H1 (cell line): ENCODE measurements around the gene SLC39A11. TPM values are rescaled to one million over a fixed set of nuclear protein-coding genes. Genes with fewer than 3 reads are reported as not detected.

ENCODE experiments used
- CHD2 ChIP-seq: IDR thresholded peaks from 2 replicates; pipeline ENCODE4 v1.6.1; 2012; ENCODE audit warnings: low read length, improper control_type of control experiment
- HDAC2 ChIP-seq, 2 experiments: fragments of 300-600 bp in 1 of 2; sonication (generic) in 1 of 2; IDR thresholded peaks; 2 replicates each; pipeline ENCODE4 v1.6.1; 2011 to 2012; ENCODE audit warnings: low read depth in 2 of 2, low read length in 2 of 2, mild to moderate bottlenecking in 2 of 2, moderate library complexity in 2 of 2, borderline replicate concordance in 1 of 2, inconsistent platforms in 1 of 2
- HDAC6 ChIP-seq: IDR thresholded peaks from one replicate; pipeline ENCODE4 v1.7.1; 2012; ENCODE audit warnings: low read depth, mild to moderate bottlenecking, inconsistent platforms, low read length, moderate library complexity
- NRF1 ChIP-seq: IDR thresholded peaks from 2 replicates; pipeline ENCODE4 v1.6.1; 2011; ENCODE audit warnings: mild to moderate bottlenecking, low read depth, low read length, improper control_type of control experiment
- RAD21 ChIP-seq, 2 experiments: IDR thresholded peaks in 1 of 2; conservative IDR thresholded peaks in 1 of 2; 2 replicates each; pipeline ENCODE4 v1.6.1; 2011; ENCODE audit warnings: low read depth in 2 of 2, low read length in 2 of 2, improper control_type of control experiment in 1 of 2, inconsistent platforms in 1 of 2, mild to moderate bottlenecking in 1 of 2, moderate library complexity in 1 of 2
- polyA plus RNA-seq, 7 experiments: library from polyadenylated mRNA; depleted of rRNA in 3 of 7; stranded (reverse) in 5 of 7; unstranded in 2 of 7; fragments of >200 nt in 5 of 7; fragments of 200-250 nt in 2 of 7; gene quantifications; 1 replicate in 5 of 7; 2 replicates in 1 of 7; 4 replicates in 1 of 7; pipeline versions ENCODE4 v1.2.1 to v1.2.3, GENCODE V29; 2011 to 2013; ENCODE audit warnings: missing spikeins in 2 of 7, mixed read lengths in 2 of 7
- total RNA-seq: library from RNA; stranded (reverse); fragmentation: NEBNext Ultra II Directional; extraction: Animal tissue kit (Norgen Biotek cat#: 25700); gene quantifications from 2 replicates; pipeline ENCODE4 v1.2.1, GENCODE V29; 2021

Gene SLC39A11
- total and polyA plus RNA-seq, 2 of the 8 experiments (the other 6 are each of a cell fraction or from before 2014, with no cell fraction given) = 12.2 to 19.6 TPM

- no peak for TF ChIP-seq RAD21 (IDR thresholded peaks at IDR 0.05 in 1 of 2, conservative IDR thresholded peaks at IDR 0.05 in 1 of 2; ENCODE audit: low read depth in 2 of 2, low read length in 2 of 2)
- no peak for TF ChIP-seq HDAC6
- no peak for TF ChIP-seq HDAC2 (IDR thresholded peaks at IDR 0.05; ENCODE audit: borderline replicate concordance in 1 of 2, low read depth in 2 of 2, low read length in 2 of 2)
- no peak for TF ChIP-seq CHD2
- TF ChIP-seq NRF1 = no peak
Observed at GRCh38 chr17:73118139-73118538, 25.7 kb upstream of the SLC39A11 start (continued).
